ENCODE data around the gene ZRSR2.

GRCh38 chrX:15822922-15823321, 32.6 kb downstream of the ZRSR2 start:
- TF ChIP-seq CTCF (IDR thresholded peaks at IDR 0.05) (no peak), EP300 (IDR thresholded peaks at IDR 0.05; ENCODE audit: low read depth) (no peak), POLR2A (IDR thresholded peaks at IDR 0.05) (no peak), POLR2AphosphoS5 (IDR thresholded peaks at IDR 0.05) (no peak)
